OCI-LY1 (cell line): ENCODE results near the gene STUM.
"Not testable (repeated sequence)": the region's sequence is repeated elsewhere in the genome, so short reads cannot be mapped to it uniquely, and the experiment has no call there.

Experiments used
- H2AFZ ChIP-seq: fragments of 200-600 bp; sonication (generic), shearing (Covaris generic); 2 replicates; pipeline ENCODE4 v1.6.0; 2014; ENCODE audit warnings: antibody characterized with exemption, mild to moderate bottlenecking, low read length
- H3F3A ChIP-seq: fragments of 200-600 bp; sonication (generic), shearing (Covaris generic); 2 replicates; pipeline ENCODE4 v1.6.0; 2014; ENCODE audit warnings: mild to moderate bottlenecking, antibody characterized with exemption, low read length, moderate library complexity; ENCODE audit not compliant: insufficient read depth
- H3K27ac ChIP-seq: fragments of 200-600 bp; sonication (generic); 2 replicates; pipeline ENCODE4 v1.5.1; 2014; ENCODE audit warnings: low read length, mixed run types, mild to moderate bottlenecking, low read depth; ENCODE audit not compliant: poor library complexity, severe bottlenecking
- H3K27me3 ChIP-seq: fragments of 200-600 bp; sonication (generic); 2 replicates; pipeline ENCODE4 v1.6.0; 2014; ENCODE audit warnings: antibody characterized with exemption, mild to moderate bottlenecking, low read length, moderate library complexity; ENCODE audit not compliant: insufficient read depth
- H3K36me3 ChIP-seq: fragments of 200-600 bp; sonication (generic); 2 replicates; pipeline ENCODE4 v1.6.1; 2014; ENCODE audit warnings: mild to moderate bottlenecking, antibody characterized with exemption, low read length, moderate library complexity, mixed read lengths; ENCODE audit not compliant: insufficient read depth
- H3K4me1 ChIP-seq: fragments of 200-600 bp; sonication (generic); 2 replicates; pipeline ENCODE4 v1.5.1; 2014; ENCODE audit warnings: mild to moderate bottlenecking, low read length, moderate library complexity; ENCODE audit not compliant: insufficient read depth, severe bottlenecking
- H3K4me2 ChIP-seq: fragments of 200-600 bp; sonication (generic), shearing (Covaris generic); 2 replicates; pipeline ENCODE4 v1.6.1; 2014; ENCODE audit warnings: low read length
- H3K4me3 ChIP-seq: fragments of 200-600 bp; sonication (generic); 2 replicates; pipeline ENCODE4 v1.5.1; 2014; ENCODE audit warnings: low read length, low read depth, mild to moderate bottlenecking, mixed read lengths; ENCODE audit not compliant: poor library complexity, severe bottlenecking
- H3K79me2 ChIP-seq: fragments of 200-600 bp; shearing (Covaris generic); 2 replicates; pipeline ENCODE4 v1.6.1; 2016; ENCODE audit warnings: mixed run types, low read length, mixed read lengths; ENCODE audit not compliant: insufficient read depth
- H3K9ac ChIP-seq: fragments of 200-600 bp; sonication (generic), shearing (Covaris generic); 2 replicates; pipeline ENCODE4 v1.6.1; 2014; ENCODE audit warnings: mild to moderate bottlenecking, low read length, mixed read lengths
- H3K9me2 ChIP-seq: fragments of 200-600 bp; sonication (generic), shearing (Covaris generic); 2 replicates; pipeline ENCODE4 v1.6.1; 2014; ENCODE audit warnings: low read depth, mild to moderate bottlenecking, low read length, mixed read lengths
- H3K9me3 ChIP-seq: fragments of 200-600 bp; shearing (Covaris generic); 2 replicates; pipeline ENCODE4 v1.6.1; 2014; ENCODE audit warnings: low read length, mixed read lengths
- H4K20me1 ChIP-seq: fragments of 200-600 bp; sonication (generic), shearing (Covaris generic); 2 replicates; pipeline ENCODE4 v1.6.0; 2016; ENCODE audit warnings: mild to moderate bottlenecking, low read length; ENCODE audit not compliant: insufficient read depth
- CTCF ChIP-seq: fragments of 200-600 bp; sonication (generic), shearing (Covaris generic); IDR thresholded peaks from 2 replicates; pipeline ENCODE4 v1.5.1; 2017; ENCODE audit warnings: mild to moderate bottlenecking, antibody characterized with exemption, low read length, moderate library complexity, mixed read lengths
- EZH2 ChIP-seq: fragments of 200-600 bp; sonication (generic), shearing (Covaris generic); IDR thresholded peaks from 2 replicates; pipeline ENCODE4 v1.8.0; 2017; ENCODE audit warnings: borderline replicate concordance, mixed run types, mild to moderate bottlenecking, antibody characterized with exemption, low read length, moderate library complexity, mixed read lengths

Gene STUM

GRCh38 chr1:226637147-226637935 is 88.8 kb downstream of the STUM start:
- Histone ChIP-seq H3K9me3 (no peaks in the 10 kb centered on the region), H2AFZ (no peak overlapping the region), H3K79me2 (no peaks in the 10 kb centered on the region), H3K9ac (peak overlapping the region; percentile 4; the same call in 1 of the 2 replicates), H3K27ac (peak overlapping the region; percentile 50), H3K4me1 (peaks cover 77% of the 10 kb centered on the region), H3K4me2 (no peak overlapping the region), H3K36me3 (peaks cover 83% of the 10 kb centered on the region), H3K27me3 (no peaks in the 10 kb centered on the region), H4K20me1 (no peaks in the 10 kb centered on the region), H3K4me3 (no peak overlapping the region), H3F3A (no peaks in the 10 kb centered on the region), H3K9me2 (no peaks in the 10 kb centered on the region)
- peak; percentile 45; the same call in 1 of the 2 replicates for TF ChIP-seq CTCF
- no peak for TF ChIP-seq EZH2

GRCh38 chr1:226638001-226638601 is 89.5 kb downstream of the STUM start:
- H3K27ac ChIP-seq, result peak overlapping the region; percentile 16
- no peak overlapping the region for H3K9ac ChIP-seq
- no peak overlapping the region for H3K4me3 ChIP-seq
- H3K4me2 ChIP-seq, result no peak overlapping the region
- no peaks in the 10 kb centered on the region for H3K27me3 ChIP-seq
- no peaks in the 10 kb centered on the region for H4K20me1 ChIP-seq
- H3K36me3 ChIP-seq, result peaks cover 84% of the 10 kb centered on the region
- no peaks in the 10 kb centered on the region for H3K9me2 ChIP-seq
- no peaks in the 10 kb centered on the region for H3F3A ChIP-seq
- H2AFZ ChIP-seq, result no peak overlapping the region
- peaks cover 76% of the 10 kb centered on the region for H3K4me1 ChIP-seq
- no peak for TF ChIP-seq CTCF
- TF ChIP-seq EZH2, result no peak
- H3K9me3 ChIP-seq, result no peaks in the 10 kb centered on the region
- no peaks in the 10 kb centered on the region for H3K79me2 ChIP-seq

GRCh38 chr1:226638608-226639007 is 90.0 kb downstream of the STUM start:
- no peak overlapping the region for H3K9ac ChIP-seq
- H3K9me2 ChIP-seq, result no peaks in the 10 kb centered on the region
- no peak overlapping the region for H3K4me3 ChIP-seq
- H3K4me1 ChIP-seq, result peaks cover 76% of the 10 kb centered on the region
- no peaks in the 10 kb centered on the region for H3K9me3 ChIP-seq
- H4K20me1 ChIP-seq, result no peaks in the 10 kb centered on the region
- no peaks in the 10 kb centered on the region for H3K79me2 ChIP-seq
- no peaks in the 10 kb centered on the region for H3F3A ChIP-seq
- H3K27me3 ChIP-seq, result no peaks in the 10 kb centered on the region
- H2AFZ ChIP-seq, result no peak overlapping the region
- no peak overlapping the region for H3K27ac ChIP-seq
- TF ChIP-seq EZH2, result no peak
- no peak for TF ChIP-seq CTCF
- H3K36me3 ChIP-seq, result peaks cover 79% of the 10 kb centered on the region
- no peak overlapping the region for H3K4me2 ChIP-seq

GRCh38 chr1:226639206-226639605 is 90.6 kb downstream of the STUM start:
- not testable (repeated sequence) for H4K20me1 ChIP-seq, H3K4me3 ChIP-seq, H3K4me2 ChIP-seq, H3K79me2 ChIP-seq, H3K9ac ChIP-seq, H3K27ac ChIP-seq, H3K9me2 ChIP-seq, H2AFZ ChIP-seq, H3K9me3 ChIP-seq, H3K27me3 ChIP-seq, H3F3A ChIP-seq
- H3K4me1 ChIP-seq, result peaks cover 76% of the 10 kb centered on the region
- H3K36me3 ChIP-seq, result peaks cover 73% of the 10 kb centered on the region
